ENCODE data around the gene GRP.
"Not testable (repeated sequence)": the region's sequence is repeated elsewhere in the genome, so short reads cannot be mapped to it uniquely, and the experiment has no call there.

The GRP gene

GRCh38 chr18:59242906-59243305 is 22.9 kb downstream of the GRP start:
- Mint-ChIP-seq H3K36me3 (no peaks in the 10 kb centered on the region), H3K27ac (no peak overlapping the region), H3K9me3 (ENCODE audit: low read depth) (no peaks in the 10 kb centered on the region), H3K27me3 (peaks cover 31% of the 10 kb centered on the region), H3K4me3 (no peak overlapping the region), H3K4me1 (ENCODE audit: low read depth) (no peaks in the 10 kb centered on the region)

- H3K36me3 Mint-ChIP-seq: no peaks in the 10 kb centered on the region
- no peaks in the 10 kb centered on the region for H3K4me1 Mint-ChIP-seq (ENCODE audit: low read depth)
- H3K27me3 Mint-ChIP-seq: peaks cover 30% of the 10 kb centered on the region
- no peak overlapping the region for H3K27ac Mint-ChIP-seq
- H3K4me3 Mint-ChIP-seq: no peak overlapping the region
- no peaks in the 10 kb centered on the region for H3K9me3 Mint-ChIP-seq (ENCODE audit: low read depth)
These were observed 26.8 kb downstream of the GRP start for GRCh38 chr18:59246796-59247195.

DNA sequence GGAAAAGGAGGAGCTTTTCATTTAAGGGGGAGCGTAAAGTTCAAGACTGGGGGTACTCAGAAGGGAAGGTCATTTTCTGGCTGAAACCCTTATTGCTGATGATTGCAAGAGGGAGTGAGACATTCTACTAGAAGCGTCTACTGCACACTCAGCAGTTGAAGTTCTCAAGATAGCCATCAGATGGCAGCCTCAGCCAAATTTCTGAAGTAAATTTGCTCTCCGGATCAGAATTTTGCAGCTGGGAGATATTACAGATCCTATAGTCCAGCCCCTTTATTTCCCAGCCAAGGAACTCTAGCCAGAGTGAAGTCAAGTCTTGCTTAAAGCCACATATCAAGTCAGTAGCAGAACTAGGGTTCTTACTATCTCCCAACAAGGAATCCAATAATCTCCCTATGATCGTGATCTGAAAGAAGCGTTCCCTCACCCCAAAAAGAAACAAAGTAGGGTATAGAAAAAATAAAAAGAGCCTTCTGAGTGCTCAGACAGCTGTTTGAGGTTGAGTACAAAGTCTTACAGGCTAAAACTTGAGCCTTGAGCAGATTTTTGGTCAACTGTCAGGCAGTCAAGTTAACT is 29.3 kb downstream of the GRP start:
- Mint-ChIP-seq H3K27ac (no peak overlapping the region), H3K4me1 (ENCODE audit: low read depth) (no peaks in the 10 kb centered on the region), H3K36me3 (no peaks in the 10 kb centered on the region), H3K27me3 (peaks cover 29% of the 10 kb centered on the region), H3K4me3 (no peak overlapping the region), H3K9me3 (ENCODE audit: low read depth) (no peaks in the 10 kb centered on the region)

- H3K4me3 Mint-ChIP-seq; H3K9me3 Mint-ChIP-seq (ENCODE audit: low read depth); H3K27ac Mint-ChIP-seq; H3K36me3 Mint-ChIP-seq; H3K4me1 Mint-ChIP-seq (ENCODE audit: low read depth): not testable (repeated sequence)
- H3K27me3 Mint-ChIP-seq: peaks cover 19% of the 10 kb centered on the region
These were observed 35.5 kb downstream of the GRP start for GRCh38 chr18:59255491-59255890.

- not testable (repeated sequence) for H3K36me3 Mint-ChIP-seq; H3K4me3 Mint-ChIP-seq; H3K9me3 Mint-ChIP-seq (ENCODE audit: low read depth); H3K27ac Mint-ChIP-seq
- H3K4me1 Mint-ChIP-seq (ENCODE audit: low read depth): peaks cover 13% of the 10 kb centered on the region
- H3K27me3 Mint-ChIP-seq: peaks cover 31% of the 10 kb centered on the region
These were observed 41.9 kb downstream of the GRP start for GRCh38 chr18:59261842-59262241.

GRCh38 chr18:59262243-59262642 is 42.3 kb downstream of the GRP start:
- H3K9me3 Mint-ChIP-seq (ENCODE audit: low read depth); H3K27ac Mint-ChIP-seq; H3K36me3 Mint-ChIP-seq; H3K4me3 Mint-ChIP-seq: not testable (repeated sequence)
- Mint-ChIP-seq H3K27me3 (peaks cover 35% of the 10 kb centered on the region), H3K4me1 (ENCODE audit: low read depth) (peaks cover 17% of the 10 kb centered on the region)

DNA sequence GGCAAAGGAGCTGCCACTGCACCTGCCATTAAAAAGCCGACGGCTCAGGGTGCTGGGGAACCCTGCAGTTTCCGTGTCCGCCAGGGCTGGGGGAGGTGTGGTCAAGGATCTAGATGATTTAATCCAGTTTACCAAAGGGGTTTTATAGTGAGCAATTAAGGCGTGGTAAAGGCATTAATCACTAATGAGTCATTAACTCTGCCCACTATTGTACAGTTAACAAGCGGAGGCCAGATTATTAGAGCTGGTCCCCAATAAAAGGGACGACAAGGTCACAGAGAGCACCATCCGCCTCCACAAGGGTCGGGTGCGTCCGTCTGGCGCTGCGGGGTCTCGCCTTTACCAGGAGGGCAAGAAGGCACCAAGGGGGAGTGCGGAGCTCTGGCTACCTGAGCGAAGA is 43.7 kb downstream of the GRP start:
- Mint-ChIP-seq H3K4me1 (ENCODE audit: low read depth) (peaks cover 24% of the 10 kb centered on the region), H3K36me3 (no peaks in the 10 kb centered on the region), H3K27me3 (peaks cover 40% of the 10 kb centered on the region), H3K27ac (no peak overlapping the region), H3K9me3 (ENCODE audit: low read depth) (no peaks in the 10 kb centered on the region), H3K4me3 (peak overlapping the region; percentile 23)

GRCh38 chr18:59264121-59264571 is 44.2 kb downstream of the GRP start:
- H3K27ac Mint-ChIP-seq: no peak overlapping the region
- H3K4me1 Mint-ChIP-seq (ENCODE audit: low read depth): peaks cover 24% of the 10 kb centered on the region
- no peak overlapping the region for H3K4me3 Mint-ChIP-seq
- H3K9me3 Mint-ChIP-seq (ENCODE audit: low read depth): no peaks in the 10 kb centered on the region
- H3K36me3 Mint-ChIP-seq: no peaks in the 10 kb centered on the region
- H3K27me3 Mint-ChIP-seq: peaks cover 38% of the 10 kb centered on the region

DNA sequence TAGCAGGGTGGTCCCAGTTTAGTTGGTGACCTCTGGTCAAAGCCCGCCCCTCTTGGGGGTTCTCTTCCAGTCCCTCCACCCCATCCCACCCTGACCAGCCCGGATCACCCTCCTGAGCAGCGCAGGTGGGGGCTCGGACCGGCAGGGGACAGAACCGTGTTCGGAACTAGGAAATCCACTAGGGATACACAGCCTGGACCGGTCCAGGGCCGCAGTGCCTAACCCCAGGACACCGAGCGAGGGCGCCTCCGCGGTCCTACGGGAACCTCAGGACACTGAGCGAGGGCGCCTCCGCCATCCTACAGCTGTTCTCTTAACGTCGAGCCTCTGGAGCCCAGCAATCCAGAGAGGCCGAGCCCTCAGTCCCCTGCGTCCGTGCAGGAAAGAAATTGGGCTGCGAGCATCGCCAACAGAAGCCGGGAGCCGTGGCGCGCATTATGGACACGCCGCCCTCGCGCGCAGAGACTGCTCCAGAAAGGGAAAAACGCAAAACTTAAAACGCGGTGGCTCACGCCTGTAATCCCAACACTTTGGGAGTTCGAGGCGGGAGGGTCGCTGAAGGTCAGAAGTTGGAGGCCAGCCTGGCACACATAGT is 44.8 kb downstream of the GRP start:
- peaks cover 36% of the 10 kb centered on the region for H3K27me3 Mint-ChIP-seq
- no peaks in the 10 kb centered on the region for H3K36me3 Mint-ChIP-seq
- H3K9me3 Mint-ChIP-seq (ENCODE audit: low read depth): no peaks in the 10 kb centered on the region
- peak overlapping the region; percentile 65 for H3K4me3 Mint-ChIP-seq
- no peak overlapping the region for H3K27ac Mint-ChIP-seq
- peaks cover 27% of the 10 kb centered on the region for H3K4me1 Mint-ChIP-seq (ENCODE audit: low read depth)

GRCh38 chr18:59265246-59265973 is 45.5 kb downstream of the GRP start:
- H3K4me1 Mint-ChIP-seq (ENCODE audit: low read depth): peaks cover 28% of the 10 kb centered on the region
- no peaks in the 10 kb centered on the region for H3K36me3 Mint-ChIP-seq
- H3K9me3 Mint-ChIP-seq (ENCODE audit: low read depth): no peaks in the 10 kb centered on the region
- peaks cover 40% of the 10 kb centered on the region for H3K27me3 Mint-ChIP-seq
- no peak overlapping the region for H3K27ac Mint-ChIP-seq
- H3K4me3 Mint-ChIP-seq: peak overlapping the region; percentile 65

DNA sequence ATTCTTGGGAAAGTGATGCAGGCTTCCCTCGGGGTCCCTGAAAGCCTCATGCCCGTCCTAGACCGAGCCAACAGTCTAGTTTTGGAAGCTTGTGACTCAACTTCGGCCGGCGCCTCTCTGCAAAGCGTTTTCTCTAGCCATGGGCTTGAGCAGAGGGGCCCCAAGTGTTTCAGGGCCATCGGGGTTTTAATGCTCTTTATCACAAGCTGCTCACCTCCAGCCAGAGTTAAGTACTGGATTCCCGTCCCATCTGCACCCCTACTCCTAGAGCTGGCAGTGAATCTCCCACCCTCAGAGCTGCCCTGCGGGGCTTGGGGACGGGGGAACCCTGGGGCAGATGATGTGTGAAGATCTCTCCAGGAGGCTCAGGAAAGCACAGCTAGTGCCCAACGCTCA is 46.0 kb downstream of the GRP start:
- H3K4me1 Mint-ChIP-seq (ENCODE audit: low read depth): peaks cover 31% of the 10 kb centered on the region
- H3K27ac Mint-ChIP-seq: no peak overlapping the region
- H3K4me3 Mint-ChIP-seq: peak overlapping the region; percentile 38
- H3K27me3 Mint-ChIP-seq: peaks cover 43% of the 10 kb centered on the region
- no peaks in the 10 kb centered on the region for H3K36me3 Mint-ChIP-seq
- no peaks in the 10 kb centered on the region for H3K9me3 Mint-ChIP-seq (ENCODE audit: low read depth)

DNA sequence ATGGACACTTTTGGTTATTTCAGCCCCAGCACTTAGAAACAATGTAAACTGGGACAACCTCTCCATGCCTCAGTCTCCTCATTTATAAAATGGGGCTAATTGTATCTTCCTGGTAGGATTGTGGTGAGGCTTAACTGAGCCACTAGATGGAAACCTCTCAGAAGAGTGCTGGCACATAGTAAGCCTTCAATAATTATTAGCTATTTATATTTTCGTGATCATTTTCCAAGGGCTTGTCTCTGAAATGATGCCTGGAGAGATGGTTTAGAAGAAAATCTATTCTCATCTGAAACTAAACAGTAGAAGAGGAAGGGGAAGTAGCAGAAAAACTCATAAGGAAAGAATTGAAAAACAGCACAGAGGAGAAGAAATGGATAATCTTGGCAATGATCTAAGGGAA is 46.5 kb downstream of the GRP start:
- Mint-ChIP-seq H3K4me1 (ENCODE audit: low read depth) (peaks cover 31% of the 10 kb centered on the region), H3K27ac (no peak overlapping the region), H3K4me3 (peak overlapping the region; percentile 38), H3K36me3 (no peaks in the 10 kb centered on the region), H3K27me3 (peaks cover 48% of the 10 kb centered on the region), H3K9me3 (ENCODE audit: low read depth) (no peaks in the 10 kb centered on the region)

DNA sequence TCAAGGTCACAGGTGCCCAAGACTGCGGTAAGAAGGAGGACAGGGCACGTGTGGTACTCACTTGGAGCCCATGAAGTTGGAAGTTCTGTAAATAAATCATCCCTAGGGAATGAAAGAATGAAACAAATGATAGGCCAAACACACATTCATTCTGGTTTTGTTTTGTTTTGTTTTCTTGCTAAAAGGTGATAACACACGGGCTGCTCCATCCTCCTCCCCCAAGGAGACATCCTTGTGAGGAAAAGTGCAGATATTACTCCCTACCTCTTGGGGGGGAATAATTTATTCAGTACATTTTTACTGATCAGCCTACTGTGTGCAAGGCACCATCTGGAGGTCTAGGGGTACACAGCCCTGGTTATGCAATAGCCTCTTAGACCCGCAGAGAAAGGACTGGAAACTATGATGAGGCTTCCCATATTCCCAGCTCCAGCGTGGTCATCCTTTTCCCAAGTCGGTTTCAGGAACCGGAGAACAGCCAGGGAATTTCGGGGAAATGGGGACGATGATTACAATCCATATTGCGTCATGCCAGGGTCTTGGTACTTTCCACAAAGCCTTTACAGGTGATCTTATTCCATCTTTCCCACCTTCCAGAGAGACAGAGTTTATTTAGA is 47.0 kb downstream of the GRP start:
- H3K4me3 Mint-ChIP-seq: no peak overlapping the region
- peaks cover 49% of the 10 kb centered on the region for H3K27me3 Mint-ChIP-seq
- H3K36me3 Mint-ChIP-seq: no peaks in the 10 kb centered on the region
- H3K9me3 Mint-ChIP-seq (ENCODE audit: low read depth): no peaks in the 10 kb centered on the region
- H3K27ac Mint-ChIP-seq: no peak overlapping the region
- H3K4me1 Mint-ChIP-seq (ENCODE audit: low read depth): peaks cover 34% of the 10 kb centered on the region

GRCh38 chr18:59267503-59268126 is 47.7 kb downstream of the GRP start:
- no peak overlapping the region for H3K4me3 Mint-ChIP-seq
- H3K27ac Mint-ChIP-seq: no peak overlapping the region
- H3K36me3 Mint-ChIP-seq: no peaks in the 10 kb centered on the region
- no peaks in the 10 kb centered on the region for H3K9me3 Mint-ChIP-seq (ENCODE audit: low read depth)
- H3K4me1 Mint-ChIP-seq (ENCODE audit: low read depth): peaks cover 34% of the 10 kb centered on the region
- H3K27me3 Mint-ChIP-seq: peaks cover 49% of the 10 kb centered on the region

- H3K4me1 Mint-ChIP-seq (ENCODE audit: low read depth): peaks cover 34% of the 10 kb centered on the region
- no peaks in the 10 kb centered on the region for H3K9me3 Mint-ChIP-seq (ENCODE audit: low read depth)
- peak overlapping the region; percentile 30 for H3K4me3 Mint-ChIP-seq
- peaks cover 47% of the 10 kb centered on the region for H3K27me3 Mint-ChIP-seq
- no peak overlapping the region for H3K27ac Mint-ChIP-seq
- H3K36me3 Mint-ChIP-seq: no peaks in the 10 kb centered on the region
These were observed 48.3 kb downstream of the GRP start for GRCh38 chr18:59268127-59268720.

All from activated naive CD8-positive, alpha-beta T cell (primary cell).